GM23338 (cell line): Measurements from ENCODE around the gene GTSE1. TPM values are rescaled to one million over a fixed set of nuclear protein-coding genes. Genes with fewer than 3 reads are reported as not detected.

ENCODE experiments used
- ATAC-seq: fragments of 200-7000 bp; cut with Tn5 transposase; 3 replicates; pipeline ENCODE4 v1.9.1; 2020
- DNase-seq: peaks from one replicate; pipeline ENCODE4 v3.0.0-alpha.2; 2015; ENCODE audit warnings: low spot score
- H2AFZ ChIP-seq: fragments of 200-600 bp; sonication (generic); 2 replicates; pipeline ENCODE4 v1.8.0; 2016; ENCODE audit warnings: antibody characterized with exemption, mild to moderate bottlenecking, moderate library complexity
- H3F3A ChIP-seq: fragments of 200-600 bp; sonication (generic); replicated peaks from 2 replicates; pipeline ENCODE4 v1.8.0; 2017; ENCODE audit warnings: antibody characterized with exemption, mixed run types, low read depth
- H3K27ac ChIP-seq: fragments of 200-600 bp; sonication (generic); 2 replicates; pipeline ENCODE4 v1.6.1; 2016; ENCODE audit warnings: low read depth
- H3K27me3 ChIP-seq: fragments of 200-600 bp; sonication (generic); 2 replicates; pipeline ENCODE4 v1.8.0; 2016; ENCODE audit warnings: mild to moderate bottlenecking, mixed run types, moderate library complexity; ENCODE audit not compliant: insufficient read depth
- H3K36me3 ChIP-seq: fragments of 200-600 bp; sonication (generic); 2 replicates; pipeline ENCODE4 v1.8.0; 2016; ENCODE audit warnings: mild to moderate bottlenecking; ENCODE audit not compliant: insufficient read depth
- H3K4me1 ChIP-seq: fragments of 200-600 bp; sonication (generic); 2 replicates; pipeline ENCODE4 v1.8.0; 2016; ENCODE audit warnings: mild to moderate bottlenecking, moderate library complexity; ENCODE audit not compliant: insufficient read depth
- H3K4me2 ChIP-seq: fragments of 200-600 bp; sonication (generic); 2 replicates; pipeline ENCODE4 v1.7.1; 2017; ENCODE audit warnings: mixed run types
- H3K4me3 ChIP-seq: fragments of 200-600 bp; sonication (generic); 2 replicates; pipeline ENCODE4 v1.6.1; 2016; ENCODE audit warnings: mixed run types
- H3K79me2 ChIP-seq: fragments of 200-600 bp; sonication (generic); replicated peaks from 2 replicates; pipeline ENCODE4 v1.8.0; 2017; ENCODE audit warnings: mild to moderate bottlenecking; ENCODE audit not compliant: insufficient read depth
- H3K9me2 ChIP-seq: fragments of 200-600 bp; sonication (generic); 2 replicates; pipeline ENCODE4 v1.8.0; 2017; ENCODE audit not compliant: insufficient read depth
- H4K20me1 ChIP-seq: fragments of 200-600 bp; sonication (generic); replicated peaks from 2 replicates; pipeline ENCODE4 v1.8.0; 2017; ENCODE audit warnings: mild to moderate bottlenecking; ENCODE audit not compliant: insufficient read depth
- H3K27ac Mint-ChIP-seq: 2 replicates; pipeline ENCODE4 v1.8.0; 2020; ENCODE audit warnings: inconsistent platforms, mild to moderate bottlenecking, moderate library complexity, mixed read lengths
- H3K27me3 Mint-ChIP-seq: 3 replicates; pipeline ENCODE4 v1.8.0; 2022; ENCODE audit warnings: low read depth, mild to moderate bottlenecking, moderate library complexity, mixed read lengths, inconsistent platforms; ENCODE audit not compliant: insufficient read depth, poor library complexity
- H3K36me3 Mint-ChIP-seq: 3 replicates; pipeline ENCODE4 v1.8.0; 2021; ENCODE audit warnings: low read depth, mild to moderate bottlenecking, inconsistent platforms, moderate library complexity, mixed read lengths
- H3K4me1 Mint-ChIP-seq: 3 replicates; pipeline ENCODE4 v1.8.0; 2020; ENCODE audit warnings: mild to moderate bottlenecking, inconsistent platforms, mixed read lengths
- H3K4me3 Mint-ChIP-seq: 3 replicates; pipeline ENCODE4 v1.8.0; 2021; ENCODE audit warnings: moderate library complexity, mild to moderate bottlenecking, inconsistent platforms, mixed read lengths
- H3K9me3 Mint-ChIP-seq: 3 replicates; pipeline ENCODE4 v1.8.0; 2020; ENCODE audit warnings: moderate library complexity, mild to moderate bottlenecking, inconsistent platforms, mixed read lengths
- CREB1 ChIP-seq: fragments of 250-450 bp; sonication (Bioruptor Pico); IDR thresholded peaks from 2 replicates; pipeline ENCODE4 v1.5.0; 2020; ENCODE audit warnings: low read depth, mild to moderate bottlenecking, moderate library complexity
- EZH2 ChIP-seq: fragments of 200-600 bp; sonication (generic); IDR thresholded peaks from one replicate; pipeline ENCODE4 v1.8.0; 2017; ENCODE audit warnings: antibody characterized with exemption, mild to moderate bottlenecking, low read depth; ENCODE audit not compliant: unreplicated experiment
- EZH2phosphoT487 ChIP-seq: fragments of 200-600 bp; sonication (generic); IDR thresholded peaks from one replicate; pipeline ENCODE4 v1.8.1; 2018; ENCODE audit warnings: antibody characterized with exemption; ENCODE audit not compliant: unreplicated experiment
- JUNB ChIP-seq: IDR thresholded peaks from one replicate; pipeline ENCODE4 v1.6.1; 2016; ENCODE audit warnings: antibody characterized with exemption; ENCODE audit not compliant: unreplicated experiment
- NANOG ChIP-seq: IDR thresholded peaks from 2 replicates; pipeline ENCODE4 v1.6.1; 2016; ENCODE audit warnings: antibody characterized with exemption, borderline replicate concordance
- POLR2AphosphoS5 ChIP-seq: IDR thresholded peaks from 2 replicates; pipeline ENCODE4 v1.6.1; 2016; ENCODE audit warnings: antibody characterized with exemption, low read depth
- STAT1 ChIP-seq: IDR thresholded peaks from one replicate; pipeline ENCODE4 v1.6.1; 2016; ENCODE audit warnings: antibody characterized with exemption; ENCODE audit not compliant: unreplicated experiment
- ZNF114 ChIP-seq: fragments of 250-450 bp; sonication (Bioruptor Pico); IDR thresholded peaks from 2 replicates; pipeline ENCODE4 v1.5.0; 2020; ENCODE audit warnings: mild to moderate bottlenecking, moderate library complexity
- ZNF331 ChIP-seq: fragments of 250-450 bp; sonication (Bioruptor Pico); IDR thresholded peaks from 2 replicates; pipeline ENCODE4 v1.5.0; 2020; ENCODE audit warnings: low read depth, mild to moderate bottlenecking, moderate library complexity
- polyA plus RNA-seq: library from polyadenylated mRNA; unstranded; fragments of >200 nt; fragmentation: Nextera tagmentation; extraction: Ambion mirVana; gene quantifications from 2 replicates; pipeline ENCODE4 v1.2.1, GENCODE V29; 2016
- total RNA-seq: library from RNA; depleted of rRNA; stranded (reverse); fragments of >200 nt; shearing (Covaris generic); gene quantifications from 2 replicates; pipeline ENCODE4 v1.2.3, GENCODE V29; 2014
- TF ChIP-seq, protein P1 (sequence below): fragments of 250-450 bp; sonication (Bioruptor Pico); IDR thresholded peaks from 2 replicates; pipeline ENCODE4 v1.5.0; 2020; ENCODE audit warnings: mild to moderate bottlenecking, moderate library complexity
- TF ChIP-seq, protein P2 (sequence below), 2 experiments: fragments of 200-600 bp in 1 of 2; sonication (generic) in 1 of 2; conservative IDR thresholded peaks; 2 replicates each; pipeline versions ENCODE4 v1.5.1 to v1.6.1; 2016 to 2017; ENCODE audit warnings: antibody characterized with exemption in 2 of 2, low read depth in 2 of 2, mild to moderate bottlenecking in 2 of 2, moderate library complexity in 1 of 2
- TF ChIP-seq, protein P3 (sequence below): IDR thresholded peaks from 2 replicates; pipeline ENCODE4 v1.6.1; 2016; ENCODE audit warnings: antibody characterized with exemption
- TF ChIP-seq, protein P4 (sequence below): IDR thresholded peaks from one replicate; pipeline ENCODE4 v1.6.1; 2018; ENCODE audit warnings: antibody characterized with exemption; ENCODE audit not compliant: unreplicated experiment

Gene GTSE1
- total and polyA plus RNA-seq, 2 experiments from 2014 or later: 26.3 to 28.6 TPM

DNA sequence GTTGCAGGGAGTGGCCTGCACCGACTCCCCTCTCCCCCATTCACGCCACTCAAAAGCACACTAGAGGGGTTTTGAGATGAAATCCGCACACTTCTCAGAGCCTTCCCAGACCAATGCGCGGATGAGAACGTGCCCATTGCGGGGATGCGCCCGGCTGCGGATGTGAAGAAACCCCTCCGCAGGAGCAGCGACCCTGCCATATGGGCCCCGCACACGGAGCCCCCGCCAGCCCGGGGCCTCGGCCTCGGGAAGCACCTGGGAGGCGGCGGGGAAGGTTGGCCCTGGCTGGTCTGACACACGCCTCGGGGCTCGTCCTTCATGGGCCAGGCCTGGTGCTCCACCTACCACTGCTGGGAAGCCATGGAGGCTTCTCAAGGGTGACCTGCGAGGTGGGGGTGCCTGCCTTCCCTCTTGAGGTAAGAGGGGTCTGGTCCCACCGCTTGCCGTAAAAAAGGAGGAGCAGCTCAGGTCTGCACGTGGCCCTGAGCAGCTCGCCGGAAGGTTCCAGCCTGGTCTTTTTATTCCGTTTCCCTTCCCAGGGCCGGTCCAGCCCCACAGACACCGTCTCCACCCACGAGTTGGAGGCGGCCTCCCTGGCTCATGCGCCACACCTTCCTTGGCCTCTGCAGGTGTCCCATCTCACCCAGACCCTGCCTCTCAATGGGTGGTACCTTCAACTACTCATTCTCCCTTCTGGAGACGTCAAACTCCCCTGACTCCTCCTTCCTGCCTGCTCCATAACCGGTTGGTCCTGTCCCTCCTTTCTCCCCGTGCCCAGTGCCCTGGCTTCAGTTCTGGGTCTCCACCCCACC, 78.2 kb downstream of the GTSE1 start:
- no peak for ATAC-seq
- H3K4me1 Mint-ChIP-seq: peaks cover 31% of the 10 kb centered on the region
- TF ChIP-seq POLR2AphosphoS5 (no peak), CREB1 (CRISPR knock-in tag) (no peak), EZH2 (no peak), JUNB (no peak), EZH2phosphoT487 (no peak), NANOG (no peak), ZNF331 (CRISPR knock-in tag) (no peak), ZNF114 (CRISPR knock-in tag) (no peak), STAT1 (no peak)
- TF ChIP-seq, protein P1, sequence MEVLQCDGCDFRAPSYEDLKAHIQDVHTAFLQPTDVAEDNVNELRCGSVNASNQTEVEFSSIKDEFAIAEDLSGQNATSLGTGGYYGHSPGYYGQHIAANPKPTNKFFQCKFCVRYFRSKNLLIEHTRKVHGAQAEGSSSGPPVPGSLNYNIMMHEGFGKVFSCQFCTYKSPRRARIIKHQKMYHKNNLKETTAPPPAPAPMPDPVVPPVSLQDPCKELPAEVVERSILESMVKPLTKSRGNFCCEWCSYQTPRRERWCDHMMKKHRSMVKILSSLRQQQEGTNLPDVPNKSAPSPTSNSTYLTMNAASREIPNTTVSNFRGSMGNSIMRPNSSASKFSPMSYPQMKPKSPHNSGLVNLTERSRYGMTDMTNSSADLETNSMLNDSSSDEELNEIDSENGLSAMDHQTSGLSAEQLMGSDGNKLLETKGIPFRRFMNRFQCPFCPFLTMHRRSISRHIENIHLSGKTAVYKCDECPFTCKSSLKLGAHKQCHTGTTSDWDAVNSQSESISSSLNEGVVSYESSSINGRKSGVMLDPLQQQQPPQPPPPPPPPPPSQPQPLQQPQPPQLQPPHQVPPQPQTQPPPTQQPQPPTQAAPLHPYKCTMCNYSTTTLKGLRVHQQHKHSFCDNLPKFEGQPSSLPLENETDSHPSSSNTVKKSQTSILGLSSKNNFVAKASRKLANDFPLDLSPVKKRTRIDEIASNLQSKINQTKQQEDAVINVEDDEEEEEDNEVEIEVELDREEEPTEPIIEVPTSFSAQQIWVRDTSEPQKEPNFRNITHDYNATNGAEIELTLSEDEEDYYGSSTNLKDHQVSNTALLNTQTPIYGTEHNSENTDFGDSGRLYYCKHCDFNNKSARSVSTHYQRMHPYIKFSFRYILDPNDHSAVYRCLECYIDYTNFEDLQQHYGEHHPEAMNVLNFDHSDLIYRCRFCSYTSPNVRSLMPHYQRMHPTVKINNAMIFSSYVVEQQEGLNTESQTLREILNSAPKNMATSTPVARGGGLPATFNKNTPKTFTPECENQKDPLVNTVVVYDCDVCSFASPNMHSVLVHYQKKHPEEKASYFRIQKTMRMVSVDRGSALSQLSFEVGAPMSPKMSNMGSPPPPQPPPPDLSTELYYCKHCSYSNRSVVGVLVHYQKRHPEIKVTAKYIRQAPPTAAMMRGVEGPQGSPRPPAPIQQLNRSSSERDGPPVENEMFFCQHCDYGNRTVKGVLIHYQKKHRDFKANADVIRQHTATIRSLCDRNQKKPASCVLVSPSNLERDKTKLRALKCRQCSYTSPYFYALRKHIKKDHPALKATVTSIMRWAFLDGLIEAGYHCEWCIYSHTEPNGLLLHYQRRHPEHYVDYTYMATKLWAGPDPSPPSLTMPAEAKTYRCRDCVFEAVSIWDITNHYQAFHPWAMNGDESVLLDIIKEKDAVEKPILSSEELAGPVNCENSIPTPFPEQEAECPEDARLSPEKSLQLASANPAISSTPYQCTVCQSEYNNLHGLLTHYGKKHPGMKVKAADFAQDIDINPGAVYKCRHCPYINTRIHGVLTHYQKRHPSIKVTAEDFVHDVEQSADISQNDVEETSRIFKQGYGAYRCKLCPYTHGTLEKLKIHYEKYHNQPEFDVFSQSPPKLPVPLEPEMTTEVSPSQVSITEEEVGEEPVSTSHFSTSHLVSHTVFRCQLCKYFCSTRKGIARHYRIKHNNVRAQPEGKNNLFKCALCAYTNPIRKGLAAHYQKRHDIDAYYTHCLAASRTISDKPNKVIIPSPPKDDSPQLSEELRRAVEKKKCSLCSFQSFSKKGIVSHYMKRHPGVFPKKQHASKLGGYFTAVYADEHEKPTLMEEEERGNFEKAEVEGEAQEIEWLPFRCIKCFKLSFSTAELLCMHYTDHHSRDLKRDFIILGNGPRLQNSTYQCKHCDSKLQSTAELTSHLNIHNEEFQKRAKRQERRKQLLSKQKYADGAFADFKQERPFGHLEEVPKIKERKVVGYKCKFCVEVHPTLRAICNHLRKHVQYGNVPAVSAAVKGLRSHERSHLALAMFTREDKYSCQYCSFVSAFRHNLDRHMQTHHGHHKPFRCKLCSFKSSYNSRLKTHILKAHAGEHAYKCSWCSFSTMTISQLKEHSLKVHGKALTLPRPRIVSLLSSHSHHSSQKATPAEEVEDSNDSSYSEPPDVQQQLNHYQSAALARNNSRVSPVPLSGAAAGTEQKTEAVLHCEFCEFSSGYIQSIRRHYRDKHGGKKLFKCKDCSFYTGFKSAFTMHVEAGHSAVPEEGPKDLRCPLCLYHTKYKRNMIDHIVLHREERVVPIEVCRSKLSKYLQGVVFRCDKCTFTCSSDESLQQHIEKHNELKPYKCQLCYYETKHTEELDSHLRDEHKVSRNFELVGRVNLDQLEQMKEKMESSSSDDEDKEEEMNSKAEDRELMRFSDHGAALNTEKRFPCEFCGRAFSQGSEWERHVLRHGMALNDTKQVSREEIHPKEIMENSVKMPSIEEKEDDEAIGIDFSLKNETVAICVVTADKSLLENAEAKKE (CRISPR knock-in tag): no peak
- TF ChIP-seq, protein P2, sequence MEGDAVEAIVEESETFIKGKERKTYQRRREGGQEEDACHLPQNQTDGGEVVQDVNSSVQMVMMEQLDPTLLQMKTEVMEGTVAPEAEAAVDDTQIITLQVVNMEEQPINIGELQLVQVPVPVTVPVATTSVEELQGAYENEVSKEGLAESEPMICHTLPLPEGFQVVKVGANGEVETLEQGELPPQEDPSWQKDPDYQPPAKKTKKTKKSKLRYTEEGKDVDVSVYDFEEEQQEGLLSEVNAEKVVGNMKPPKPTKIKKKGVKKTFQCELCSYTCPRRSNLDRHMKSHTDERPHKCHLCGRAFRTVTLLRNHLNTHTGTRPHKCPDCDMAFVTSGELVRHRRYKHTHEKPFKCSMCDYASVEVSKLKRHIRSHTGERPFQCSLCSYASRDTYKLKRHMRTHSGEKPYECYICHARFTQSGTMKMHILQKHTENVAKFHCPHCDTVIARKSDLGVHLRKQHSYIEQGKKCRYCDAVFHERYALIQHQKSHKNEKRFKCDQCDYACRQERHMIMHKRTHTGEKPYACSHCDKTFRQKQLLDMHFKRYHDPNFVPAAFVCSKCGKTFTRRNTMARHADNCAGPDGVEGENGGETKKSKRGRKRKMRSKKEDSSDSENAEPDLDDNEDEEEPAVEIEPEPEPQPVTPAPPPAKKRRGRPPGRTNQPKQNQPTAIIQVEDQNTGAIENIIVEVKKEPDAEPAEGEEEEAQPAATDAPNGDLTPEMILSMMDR (conservative IDR thresholded peaks at IDR 0.05; ENCODE audit: low read depth in 2 of 2): no peak
- TF ChIP-seq, protein P3, sequence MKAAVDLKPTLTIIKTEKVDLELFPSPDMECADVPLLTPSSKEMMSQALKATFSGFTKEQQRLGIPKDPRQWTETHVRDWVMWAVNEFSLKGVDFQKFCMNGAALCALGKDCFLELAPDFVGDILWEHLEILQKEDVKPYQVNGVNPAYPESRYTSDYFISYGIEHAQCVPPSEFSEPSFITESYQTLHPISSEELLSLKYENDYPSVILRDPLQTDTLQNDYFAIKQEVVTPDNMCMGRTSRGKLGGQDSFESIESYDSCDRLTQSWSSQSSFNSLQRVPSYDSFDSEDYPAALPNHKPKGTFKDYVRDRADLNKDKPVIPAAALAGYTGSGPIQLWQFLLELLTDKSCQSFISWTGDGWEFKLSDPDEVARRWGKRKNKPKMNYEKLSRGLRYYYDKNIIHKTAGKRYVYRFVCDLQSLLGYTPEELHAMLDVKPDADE: no peak
- TF ChIP-seq, protein P4, sequence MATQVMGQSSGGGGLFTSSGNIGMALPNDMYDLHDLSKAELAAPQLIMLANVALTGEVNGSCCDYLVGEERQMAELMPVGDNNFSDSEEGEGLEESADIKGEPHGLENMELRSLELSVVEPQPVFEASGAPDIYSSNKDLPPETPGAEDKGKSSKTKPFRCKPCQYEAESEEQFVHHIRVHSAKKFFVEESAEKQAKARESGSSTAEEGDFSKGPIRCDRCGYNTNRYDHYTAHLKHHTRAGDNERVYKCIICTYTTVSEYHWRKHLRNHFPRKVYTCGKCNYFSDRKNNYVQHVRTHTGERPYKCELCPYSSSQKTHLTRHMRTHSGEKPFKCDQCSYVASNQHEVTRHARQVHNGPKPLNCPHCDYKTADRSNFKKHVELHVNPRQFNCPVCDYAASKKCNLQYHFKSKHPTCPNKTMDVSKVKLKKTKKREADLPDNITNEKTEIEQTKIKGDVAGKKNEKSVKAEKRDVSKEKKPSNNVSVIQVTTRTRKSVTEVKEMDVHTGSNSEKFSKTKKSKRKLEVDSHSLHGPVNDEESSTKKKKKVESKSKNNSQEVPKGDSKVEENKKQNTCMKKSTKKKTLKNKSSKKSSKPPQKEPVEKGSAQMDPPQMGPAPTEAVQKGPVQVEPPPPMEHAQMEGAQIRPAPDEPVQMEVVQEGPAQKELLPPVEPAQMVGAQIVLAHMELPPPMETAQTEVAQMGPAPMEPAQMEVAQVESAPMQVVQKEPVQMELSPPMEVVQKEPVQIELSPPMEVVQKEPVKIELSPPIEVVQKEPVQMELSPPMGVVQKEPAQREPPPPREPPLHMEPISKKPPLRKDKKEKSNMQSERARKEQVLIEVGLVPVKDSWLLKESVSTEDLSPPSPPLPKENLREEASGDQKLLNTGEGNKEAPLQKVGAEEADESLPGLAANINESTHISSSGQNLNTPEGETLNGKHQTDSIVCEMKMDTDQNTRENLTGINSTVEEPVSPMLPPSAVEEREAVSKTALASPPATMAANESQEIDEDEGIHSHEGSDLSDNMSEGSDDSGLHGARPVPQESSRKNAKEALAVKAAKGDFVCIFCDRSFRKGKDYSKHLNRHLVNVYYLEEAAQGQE: no peak

More for the DNA sequence above, 78.2 kb downstream of the GTSE1 start:
- Histone ChIP-seq H3K4me1 (peaks cover 21% of the 10 kb centered on the region), H3K36me3 (no peaks in the 10 kb centered on the region), H3K4me3 (no peak overlapping the region), H3K4me2 (no peak overlapping the region), H3F3A (0 out of 2 replicates have a peak, but pooled peaks cover 5% of the 10 kb centered on the region), H3K79me2 (no peaks in the 10 kb centered on the region), H3K27ac (no peak overlapping the region), H4K20me1 (no peaks in the 10 kb centered on the region), H3K27me3 (no peaks in the 10 kb centered on the region), H2AFZ (no peak overlapping the region), H3K9me2 (no peaks in the 10 kb centered on the region)
- Mint-ChIP-seq H3K27ac (no peak overlapping the region; the same call in 1 of the 2 replicates), H3K9me3 (no peaks in the 10 kb centered on the region; the same call in 2 of the 3 replicates), H3K4me3 (no peak overlapping the region), H3K36me3 (peaks cover 15% of the 10 kb centered on the region), H3K27me3 (peaks cover 10% of the 10 kb centered on the region)
- DNase-seq: no peak
